K562 (cell line): ENCODE results near the gene RSPH1.

Experiments used
- CTCF ChIP-seq, 3 experiments: IDR thresholded peaks in 2 of 3; conservative IDR thresholded peaks in 1 of 3; 2 replicates each; pipeline ENCODE4 v1.5.1; 2011 to 2012; ENCODE audit warnings: low read length in 3 of 3, mild to moderate bottlenecking in 3 of 3, control low read depth in 2 of 3, improper control_type of control experiment in 1 of 3, inconsistent platforms in 1 of 3, low read depth in 1 of 3, mixed read lengths in 1 of 3, moderate library complexity in 1 of 3; ENCODE audit not compliant: insufficient read depth in 2 of 3
- POLR2AphosphoS5 ChIP-seq: IDR thresholded peaks from 2 replicates; pipeline ENCODE4 v1.6.1; 2011; ENCODE audit warnings: mild to moderate bottlenecking, low read depth, low read length, moderate library complexity; ENCODE audit not compliant: control insufficient read depth, insufficient read depth
- SPI1 ChIP-seq: IDR thresholded peaks from 2 replicates; pipeline ENCODE4 v1.6.1; 2011; ENCODE audit warnings: low read depth, low read length, control low read depth, borderline replicate concordance

- TF ChIP-seq CTCF (IDR thresholded peaks at IDR 0.05 in 2 of 3, conservative IDR thresholded peaks at IDR 0.05 in 1 of 3; ENCODE audit: insufficient read depth in 2 of 3, low read depth in 1 of 3, low read length in 3 of 3) (peak; percentile 58 to 73 (median 66)), POLR2AphosphoS5 (no peak), SPI1 (no peak)
Observed at GRCh38 chr21:42467140-42467983, 28.7 kb downstream of the RSPH1 start.
